ENCODE results near the gene BBLN.
"Not testable (repeated sequence)": the region's sequence is repeated elsewhere in the genome, so short reads cannot be mapped to it uniquely, and the experiment has no call there.

BBLN gene

DNA sequence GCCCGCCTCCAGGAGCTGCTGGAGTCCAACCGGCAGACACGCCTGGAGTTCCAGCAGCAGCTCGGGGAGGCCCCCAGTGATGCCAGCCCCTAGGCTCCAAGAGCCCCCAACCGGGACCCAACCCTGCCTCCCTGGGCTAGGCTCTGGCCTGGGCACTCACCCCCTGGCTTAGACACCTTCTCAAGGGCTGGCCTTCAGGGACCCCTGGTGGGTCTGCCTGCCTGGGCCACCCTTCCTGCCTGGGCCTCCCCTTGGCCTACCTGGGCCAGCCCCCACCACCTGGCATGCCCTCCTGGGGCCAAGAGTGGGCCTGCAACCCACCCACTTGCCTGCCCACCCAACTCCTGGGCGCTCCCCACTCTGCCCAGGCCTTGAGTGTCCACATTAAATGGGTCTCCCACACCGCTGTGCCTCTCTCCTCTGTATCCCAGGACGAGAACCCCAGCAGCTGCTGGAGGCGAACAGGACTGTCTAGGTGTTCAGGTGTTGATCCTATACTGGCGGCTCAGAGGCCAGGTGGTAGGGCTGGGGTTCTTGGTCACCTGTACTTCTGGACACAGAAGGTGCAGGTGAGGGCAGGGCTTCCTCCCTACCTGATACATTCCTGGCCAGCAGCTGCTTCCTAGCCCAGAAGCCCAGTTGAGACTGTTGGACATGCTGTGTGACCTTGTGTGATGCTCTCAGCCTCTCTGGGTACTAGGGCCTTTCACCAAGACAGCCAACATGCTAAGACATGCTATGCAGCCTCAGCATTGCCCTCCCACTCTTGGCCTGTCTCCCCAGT, 3.6 kb downstream of the BBLN start:
- DNase-seq (ENCODE audit: low spot score), result no peak

DNA sequence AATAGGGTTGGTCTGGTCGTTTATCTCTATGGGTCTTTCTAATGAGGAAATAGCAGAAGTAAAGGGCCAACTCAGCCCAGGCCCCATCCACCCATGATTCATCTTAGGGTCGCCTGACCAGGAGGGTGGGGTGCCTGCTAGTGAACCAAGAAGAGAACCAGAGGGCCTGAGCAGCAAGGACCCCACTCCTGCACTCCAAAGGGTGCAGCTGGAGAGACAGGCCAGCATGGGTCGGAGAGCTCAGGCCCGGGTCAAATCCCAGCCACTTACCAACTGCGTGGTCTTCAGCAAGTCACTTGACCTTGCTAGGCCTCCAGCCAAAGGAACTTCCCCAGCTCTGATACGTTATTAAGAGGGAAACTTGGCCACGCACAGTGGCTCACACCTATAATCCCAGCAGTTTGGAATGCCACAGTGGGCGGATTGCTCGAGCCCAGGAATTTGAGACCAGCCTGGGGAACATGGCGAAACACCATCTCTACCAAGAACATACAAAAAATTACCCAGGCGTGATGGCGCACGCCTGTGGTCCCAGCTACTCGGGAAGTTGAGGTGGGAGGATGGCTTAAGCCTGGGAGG, 4.3 kb downstream of the BBLN start:
- no peak for DNase-seq (ENCODE audit: low spot score)

GRCh38 chr9:128166169-128166568, 6.1 kb downstream of the BBLN start:
- DNase-seq (ENCODE audit: low spot score), result no peak

- no peak for DNase-seq (ENCODE audit: low spot score)
Observed at GRCh38 chr9:128167209-128167608, 7.1 kb downstream of the BBLN start.

- no peak for DNase-seq (ENCODE audit: low spot score)
Observed at GRCh38 chr9:128168731-128169308, 8.8 kb downstream of the BBLN start.

DNA sequence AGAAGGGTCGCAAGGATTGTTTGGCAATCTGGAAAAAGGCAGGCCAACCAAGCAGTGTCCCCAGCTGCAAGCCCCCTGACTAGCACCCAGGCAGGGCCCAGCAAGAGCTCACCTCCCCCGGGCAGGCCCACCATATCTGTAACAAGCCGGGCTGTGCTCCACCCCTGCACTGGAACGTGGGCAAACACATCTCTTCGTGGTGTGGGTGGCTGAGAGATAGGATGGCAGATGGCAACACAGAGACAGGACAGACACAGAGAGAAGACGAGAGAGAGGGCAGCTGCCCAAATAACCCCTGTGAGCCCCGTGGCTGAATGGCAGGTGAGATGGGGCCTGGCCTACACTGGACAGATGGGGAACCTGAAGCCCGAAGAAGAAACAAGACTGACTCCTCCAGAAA, 9.4 kb downstream of the BBLN start:
- DNase-seq (ENCODE audit: low spot score), result peak; percentile 37

DNA sequence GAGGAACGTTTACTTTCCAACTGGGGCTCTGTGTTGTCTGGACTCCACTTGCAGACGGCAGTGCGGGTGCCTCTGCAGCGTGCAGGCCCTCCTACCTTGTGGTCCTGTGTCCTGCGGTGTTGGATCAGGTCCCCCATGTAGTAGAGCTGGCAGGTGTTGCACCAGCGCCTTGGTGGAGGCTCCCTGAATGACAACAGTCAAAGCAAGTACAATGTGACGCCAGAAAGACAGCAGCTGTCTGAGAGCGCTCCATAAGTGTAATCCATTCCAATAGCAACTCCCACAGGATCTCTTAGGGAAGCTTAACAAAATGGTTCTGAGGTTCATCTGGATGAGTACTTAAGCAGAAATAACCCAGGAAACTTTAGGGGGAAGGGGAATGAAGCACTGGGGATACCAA, 9.9 kb downstream of the BBLN start:
- DNase-seq (ENCODE audit: low spot score), result no peak

GRCh38 chr9:128174062-128174461, 14.0 kb downstream of the BBLN start:
- DNase-seq (ENCODE audit: low spot score), result no peak

DNA sequence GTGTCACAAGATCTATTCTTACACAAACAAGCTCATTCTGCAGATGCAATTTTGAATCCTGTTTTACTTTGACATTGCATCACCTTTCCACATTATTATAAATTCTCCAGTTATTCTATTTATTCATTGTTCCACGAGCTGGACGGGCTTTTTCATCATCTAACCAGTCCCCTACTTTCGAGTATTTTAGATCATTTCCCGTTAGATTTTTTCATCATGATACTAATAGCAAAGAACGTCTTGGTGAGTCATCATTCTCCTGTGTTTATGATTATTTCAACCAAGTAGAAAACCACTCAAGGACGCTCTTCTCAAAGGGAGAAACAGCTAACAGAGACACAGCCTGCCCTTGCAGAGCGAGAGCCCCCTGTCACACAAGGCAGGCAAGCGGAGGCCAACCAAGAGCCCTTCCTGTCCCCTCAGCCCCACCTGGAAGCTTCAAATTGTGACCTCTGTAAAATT, 15.1 kb downstream of the BBLN start:
- DNase-seq (ENCODE audit: low spot score), result no peak

DNA sequence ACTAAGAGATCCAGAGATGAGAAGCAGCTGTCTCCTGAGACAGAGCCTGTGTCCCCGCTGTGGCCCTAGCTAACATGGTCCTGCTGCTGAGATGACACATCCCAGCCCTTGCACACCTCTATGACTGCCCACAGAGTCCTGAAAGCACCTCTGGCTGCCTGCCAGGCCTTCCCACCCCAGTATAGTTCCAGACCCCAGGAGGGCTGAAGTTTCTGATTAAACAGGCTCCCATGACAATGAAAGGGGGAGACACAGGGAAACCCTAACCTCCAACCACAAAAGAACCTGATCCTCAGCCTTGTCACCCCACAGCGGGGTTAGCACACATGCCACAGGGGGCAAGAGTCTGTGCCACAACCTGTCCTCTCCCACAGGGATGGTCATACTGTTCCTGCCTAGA, 15.7 kb downstream of the BBLN start:
- no peak for DNase-seq (ENCODE audit: low spot score)

- no peak for DNase-seq (ENCODE audit: low spot score)
Observed at GRCh38 chr9:128178806-128179431, 18.9 kb downstream of the BBLN start.

DNA sequence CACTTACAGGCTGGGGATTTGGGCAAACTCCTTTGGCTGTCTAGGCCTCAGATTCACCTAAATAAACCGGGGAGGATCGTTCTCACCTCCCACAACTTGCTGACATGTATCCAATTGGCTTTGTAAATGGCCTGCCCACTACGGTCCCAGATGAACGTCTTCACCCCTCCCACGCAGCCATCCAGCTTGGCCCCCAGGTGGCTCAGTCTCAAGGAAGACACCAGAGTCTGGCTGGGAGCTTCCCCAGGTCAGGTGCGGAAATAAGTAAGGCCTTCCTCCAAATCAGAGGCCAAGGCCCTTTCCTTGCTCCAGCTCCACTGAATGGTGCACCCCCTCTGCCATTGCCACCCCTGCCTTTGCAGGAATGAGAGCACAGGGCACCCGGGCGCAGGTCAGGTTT, 19.9 kb downstream of the BBLN start:
- no peak for DNase-seq (ENCODE audit: low spot score)

- DNase-seq (ENCODE audit: low spot score), result no peak
Observed at GRCh38 chr9:128180447-128180846, 20.4 kb downstream of the BBLN start.

- not testable (repeated sequence) for DNase-seq (ENCODE audit: low spot score)
Observed at GRCh38 chr9:128181480-128181879, 21.4 kb downstream of the BBLN start.

DNA sequence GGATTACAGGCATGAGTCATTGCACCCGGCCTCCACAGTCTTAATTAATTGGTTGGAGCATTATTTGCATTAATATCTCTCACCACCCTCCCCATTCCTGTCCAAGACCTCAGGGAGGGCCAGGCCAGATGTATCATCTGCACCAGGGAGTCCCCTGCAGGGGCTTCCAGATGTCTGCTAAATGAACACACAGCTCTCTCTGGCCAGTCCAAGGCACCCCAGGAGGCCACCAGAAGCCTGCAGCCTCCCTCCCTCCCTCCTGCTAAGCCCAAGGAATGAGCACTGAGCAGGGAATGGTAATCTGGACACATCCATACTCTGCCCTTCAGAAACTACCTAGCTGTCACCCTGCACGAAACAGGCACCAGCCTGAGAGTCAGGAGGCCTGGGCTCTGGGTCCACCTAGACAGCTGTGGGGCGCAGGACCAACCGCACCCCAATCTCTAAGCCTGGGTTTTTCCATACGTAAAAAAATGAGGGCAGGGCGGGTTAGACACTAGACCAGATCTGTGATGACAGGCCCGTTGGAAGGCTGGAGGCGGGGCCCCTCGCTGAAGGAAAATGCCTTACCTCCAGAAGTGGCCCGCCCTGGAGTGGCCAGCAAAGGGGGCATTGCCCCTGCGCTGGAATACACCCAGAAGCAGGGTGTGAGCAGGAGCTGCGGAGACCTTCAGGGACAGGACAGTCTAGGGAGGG, 23.0 kb downstream of the BBLN start:
- DNase-seq (ENCODE audit: low spot score), result no peak

DNA sequence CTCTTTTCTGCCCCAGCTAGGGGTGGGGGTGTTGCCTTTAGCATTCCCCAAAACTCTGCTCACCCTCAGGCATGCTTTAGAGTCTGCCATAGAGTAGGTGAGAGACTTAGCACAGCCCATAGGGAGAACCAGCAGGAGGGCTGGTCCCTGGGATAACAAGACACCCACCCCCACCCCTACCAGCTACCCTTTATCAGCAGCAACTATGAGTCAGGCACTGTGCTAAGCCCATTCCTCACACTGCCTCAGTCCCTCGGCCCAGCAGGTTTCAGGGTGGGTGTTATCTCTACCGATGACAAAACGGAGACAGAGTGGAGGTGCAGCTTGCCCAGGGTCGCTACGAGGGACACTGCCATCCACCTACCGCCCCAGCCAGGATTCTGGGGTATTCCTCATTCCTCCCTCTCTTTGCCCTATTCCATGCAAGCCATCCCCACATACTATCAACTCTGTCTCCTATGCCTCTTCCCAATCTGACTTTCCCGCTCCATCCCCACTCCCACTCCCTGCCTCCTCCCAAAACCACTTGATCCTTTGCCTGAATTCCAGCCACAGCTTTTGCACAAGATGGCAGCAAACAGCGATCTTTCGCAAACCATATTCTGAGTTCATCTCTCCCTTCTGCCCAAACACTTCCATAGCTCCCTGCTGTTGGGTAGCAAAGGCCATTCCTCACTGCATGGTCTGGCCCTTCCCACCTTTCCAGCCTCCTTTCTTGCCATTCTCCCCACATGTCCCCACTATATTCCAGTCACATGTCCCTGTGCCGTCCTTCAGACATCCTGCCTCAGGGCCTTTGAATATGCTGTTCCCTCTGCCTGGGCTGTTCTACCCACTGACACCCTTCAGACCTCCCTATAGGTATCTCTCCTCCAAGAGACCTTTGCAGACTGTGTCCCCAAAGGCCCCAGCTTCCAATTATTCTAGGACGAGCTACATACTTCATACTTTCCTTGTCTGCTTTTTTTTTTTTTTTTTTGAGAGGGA, 26.2 kb downstream of the BBLN start:
- no peak for DNase-seq (ENCODE audit: low spot score)

DNA sequence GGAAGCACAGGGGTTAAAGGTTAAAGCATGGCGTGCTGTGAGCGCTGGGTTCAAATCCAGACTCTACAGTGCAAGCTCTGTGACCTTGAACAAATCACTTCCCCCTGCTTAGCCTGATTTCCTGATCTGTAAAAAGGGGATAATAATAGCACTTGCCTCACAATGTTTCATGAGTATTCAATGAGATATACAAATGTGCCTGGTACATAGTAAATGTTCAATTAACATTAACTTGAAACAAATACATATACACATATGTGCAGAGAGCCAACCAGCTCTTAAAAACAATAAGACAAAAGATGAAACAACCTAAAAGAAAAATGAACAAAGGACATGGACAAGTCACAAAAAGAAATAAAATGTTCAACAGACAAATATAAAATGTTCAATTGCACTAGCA, 27.3 kb downstream of the BBLN start:
- no peak for DNase-seq (ENCODE audit: low spot score)

GRCh38 chr9:128188209-128188608, 28.1 kb downstream of the BBLN start:
- DNase-seq (ENCODE audit: low spot score), result no peak

GRCh38 chr9:128190013-128190412, 29.9 kb downstream of the BBLN start:
- DNase-seq (ENCODE audit: low spot score), result no peak

DNA sequence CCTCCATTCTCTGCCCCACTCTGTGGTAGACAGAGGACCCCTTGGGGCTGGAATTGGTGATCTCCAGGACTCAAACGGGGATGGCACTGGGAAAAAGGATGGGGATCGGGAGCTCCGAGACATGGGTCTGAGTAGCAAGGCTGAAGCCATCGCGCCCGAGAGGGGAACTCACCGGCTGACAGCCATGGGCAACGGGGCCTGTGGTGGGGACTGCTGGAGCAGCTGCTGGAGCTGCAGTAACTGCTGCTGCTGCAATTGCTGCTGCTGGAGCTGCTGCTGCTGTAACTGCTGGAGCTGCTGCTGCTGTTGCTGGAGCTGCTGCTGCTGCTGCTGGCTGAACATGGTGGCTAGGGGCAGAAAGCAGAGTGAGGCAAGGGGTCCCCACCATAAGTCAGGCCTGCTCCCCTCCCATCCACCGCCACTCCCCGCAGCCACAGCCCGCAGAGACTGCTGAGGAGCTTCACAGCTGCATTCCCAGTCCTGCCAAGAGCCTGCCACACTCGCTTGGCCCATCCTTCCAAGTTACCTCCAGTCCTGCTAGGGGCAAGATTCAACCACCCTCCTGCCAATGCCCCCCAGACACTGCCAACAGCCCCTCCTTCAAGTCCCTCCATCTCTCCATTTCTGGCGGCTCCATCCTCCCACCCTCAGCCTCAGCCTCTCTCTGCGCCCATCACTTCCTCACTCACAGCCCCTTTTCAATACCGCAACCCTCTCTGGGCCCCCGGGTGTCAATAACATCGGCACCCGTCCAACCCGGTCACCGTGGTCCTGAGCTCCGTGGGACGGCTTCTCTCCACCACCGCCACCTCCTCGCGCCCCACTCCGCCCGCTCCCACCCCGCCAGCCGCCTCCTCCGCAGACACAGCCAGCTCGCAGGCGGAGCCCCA, 30.7 kb downstream of the BBLN start:
- no peak for DNase-seq (ENCODE audit: low spot score)

All from hematopoietic multipotent progenitor cell treated with erythropoietin and hydrocortisone succinate and interleukin-3 and kit ligand, for 17 days (in vitro differentiated cells).